Activated T-helper 1 cell treated with anti-CD3 and anti-CD28 coated beads, Interleukin-12 subunit alpha, Interleukin-12 subunit beta, Interleukin-2, Interleukin-4 antibody, amounts not matched to agents 30 ng/mL and 10 ng/mL and 1 ng/mL, durations not matched to agents 14 hours and 24 hours and 36 hours (primary cell): ENCODE data around the gene NUP205. TPM values are rescaled to one million over a fixed set of nuclear protein-coding genes. Genes with fewer than 3 reads are reported as not detected.

Experiments used
- DNase-seq: peaks from one replicate; pipeline ENCODE4 v3.0.0; 2021; ENCODE audit warnings: low spot score
- H3K27ac Mint-ChIP-seq: one replicate; pipeline ENCODE4 v1.8.0; 2021; ENCODE audit warnings: mild to moderate bottlenecking, mixed read lengths
- H3K27me3 Mint-ChIP-seq: one replicate; pipeline ENCODE4 v1.8.0; 2022; ENCODE audit warnings: mild to moderate bottlenecking, moderate library complexity, mixed read lengths; ENCODE audit not compliant: insufficient read depth
- H3K36me3 Mint-ChIP-seq: one replicate; pipeline ENCODE4 v1.8.0; 2021; ENCODE audit warnings: low read depth, mixed read lengths
- H3K4me1 Mint-ChIP-seq: one replicate; pipeline ENCODE4 v1.8.0; 2021; ENCODE audit warnings: low read depth, mixed read lengths
- H3K4me3 Mint-ChIP-seq: one replicate; pipeline ENCODE4 v1.8.0; 2021; ENCODE audit warnings: mild to moderate bottlenecking, moderate library complexity, mixed read lengths
- H3K9me3 Mint-ChIP-seq: one replicate; pipeline ENCODE4 v1.8.0; 2021; ENCODE audit warnings: mixed read lengths
- intact Hi-C: fragments of 100-400 bp; cut with micrococcal nuclease; formaldehyde crosslinking; loops from one replicate; pipeline ENCODE4 v1.15.1; 2024
- total RNA-seq: library from RNA; stranded (reverse); gene quantifications from 2 replicates; pipeline ENCODE4 v1.2.3, GENCODE V29; 2022

The NUP205 gene, protein sequence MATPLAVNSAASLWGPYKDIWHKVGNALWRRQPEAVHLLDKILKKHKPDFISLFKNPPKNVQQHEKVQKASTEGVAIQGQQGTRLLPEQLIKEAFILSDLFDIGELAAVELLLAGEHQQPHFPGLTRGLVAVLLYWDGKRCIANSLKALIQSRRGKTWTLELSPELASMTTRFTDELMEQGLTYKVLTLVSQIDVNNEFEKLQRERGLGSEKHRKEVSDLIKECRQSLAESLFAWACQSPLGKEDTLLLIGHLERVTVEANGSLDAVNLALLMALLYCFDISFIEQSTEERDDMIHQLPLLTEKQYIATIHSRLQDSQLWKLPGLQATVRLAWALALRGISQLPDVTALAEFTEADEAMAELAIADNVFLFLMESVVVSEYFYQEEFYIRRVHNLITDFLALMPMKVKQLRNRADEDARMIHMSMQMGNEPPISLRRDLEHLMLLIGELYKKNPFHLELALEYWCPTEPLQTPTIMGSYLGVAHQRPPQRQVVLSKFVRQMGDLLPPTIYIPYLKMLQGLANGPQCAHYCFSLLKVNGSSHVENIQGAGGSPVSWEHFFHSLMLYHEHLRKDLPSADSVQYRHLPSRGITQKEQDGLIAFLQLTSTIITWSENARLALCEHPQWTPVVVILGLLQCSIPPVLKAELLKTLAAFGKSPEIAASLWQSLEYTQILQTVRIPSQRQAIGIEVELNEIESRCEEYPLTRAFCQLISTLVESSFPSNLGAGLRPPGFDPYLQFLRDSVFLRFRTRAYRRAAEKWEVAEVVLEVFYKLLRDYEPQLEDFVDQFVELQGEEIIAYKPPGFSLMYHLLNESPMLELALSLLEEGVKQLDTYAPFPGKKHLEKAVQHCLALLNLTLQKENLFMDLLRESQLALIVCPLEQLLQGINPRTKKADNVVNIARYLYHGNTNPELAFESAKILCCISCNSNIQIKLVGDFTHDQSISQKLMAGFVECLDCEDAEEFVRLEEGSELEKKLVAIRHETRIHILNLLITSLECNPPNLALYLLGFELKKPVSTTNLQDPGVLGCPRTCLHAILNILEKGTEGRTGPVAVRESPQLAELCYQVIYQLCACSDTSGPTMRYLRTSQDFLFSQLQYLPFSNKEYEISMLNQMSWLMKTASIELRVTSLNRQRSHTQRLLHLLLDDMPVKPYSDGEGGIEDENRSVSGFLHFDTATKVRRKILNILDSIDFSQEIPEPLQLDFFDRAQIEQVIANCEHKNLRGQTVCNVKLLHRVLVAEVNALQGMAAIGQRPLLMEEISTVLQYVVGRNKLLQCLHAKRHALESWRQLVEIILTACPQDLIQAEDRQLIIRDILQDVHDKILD (N-terminal part only)
- 110 and 121 TPM in 2 replicates for total RNA-seq

DNA sequence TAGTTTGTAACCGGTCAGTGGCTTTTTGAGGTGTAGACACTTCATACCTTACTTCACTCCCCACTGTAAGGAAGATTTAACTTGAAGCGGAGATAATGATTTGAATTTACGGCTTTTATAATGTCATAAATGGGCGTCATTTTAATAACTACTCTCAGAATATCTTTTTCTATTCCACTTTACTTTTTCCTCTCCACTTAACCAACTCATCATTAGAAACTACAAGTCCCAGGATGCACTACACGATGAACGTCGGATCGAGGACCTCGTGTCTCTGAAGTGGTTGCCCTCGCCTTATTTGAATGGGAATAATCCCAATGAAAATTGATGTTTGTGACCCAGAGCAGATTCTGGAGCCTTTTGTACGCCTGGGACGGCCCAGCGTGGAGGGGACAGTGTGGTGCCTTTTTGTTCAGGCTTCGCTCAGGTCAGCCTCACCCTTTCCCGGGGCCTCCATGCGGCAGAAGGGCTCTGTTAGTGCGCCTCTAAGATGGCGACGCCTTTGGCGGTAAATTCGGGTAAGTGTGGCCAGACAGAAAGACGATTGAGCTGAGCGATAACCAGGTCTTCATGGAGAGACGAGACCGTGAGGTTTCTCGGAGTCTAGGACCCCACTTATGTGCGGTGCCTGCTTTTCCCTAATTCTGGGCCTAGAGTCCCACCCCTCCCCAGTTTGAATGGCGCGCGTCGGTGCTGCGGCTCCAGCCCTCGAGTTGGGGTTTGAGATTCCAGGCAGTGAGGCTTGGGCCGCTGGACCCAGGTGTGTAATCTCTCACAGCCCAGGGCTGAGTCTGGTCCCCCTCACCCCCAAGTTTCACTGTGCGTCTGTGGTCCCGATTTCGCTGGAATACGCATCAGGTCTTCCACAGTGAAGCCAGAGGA, at the start of gene NUP205:
Gene NUP205, plus strand, starts transcription at position 463 of the 882 bp plus-strand sequence. Its CDS starts 28 bp downstream, at position 491.
- Mint-ChIP-seq H3K4me3 (peak within 1 kb of the TSS; percentile 59), H3K27ac (no peak within 1 kb of the TSS)

DNA sequence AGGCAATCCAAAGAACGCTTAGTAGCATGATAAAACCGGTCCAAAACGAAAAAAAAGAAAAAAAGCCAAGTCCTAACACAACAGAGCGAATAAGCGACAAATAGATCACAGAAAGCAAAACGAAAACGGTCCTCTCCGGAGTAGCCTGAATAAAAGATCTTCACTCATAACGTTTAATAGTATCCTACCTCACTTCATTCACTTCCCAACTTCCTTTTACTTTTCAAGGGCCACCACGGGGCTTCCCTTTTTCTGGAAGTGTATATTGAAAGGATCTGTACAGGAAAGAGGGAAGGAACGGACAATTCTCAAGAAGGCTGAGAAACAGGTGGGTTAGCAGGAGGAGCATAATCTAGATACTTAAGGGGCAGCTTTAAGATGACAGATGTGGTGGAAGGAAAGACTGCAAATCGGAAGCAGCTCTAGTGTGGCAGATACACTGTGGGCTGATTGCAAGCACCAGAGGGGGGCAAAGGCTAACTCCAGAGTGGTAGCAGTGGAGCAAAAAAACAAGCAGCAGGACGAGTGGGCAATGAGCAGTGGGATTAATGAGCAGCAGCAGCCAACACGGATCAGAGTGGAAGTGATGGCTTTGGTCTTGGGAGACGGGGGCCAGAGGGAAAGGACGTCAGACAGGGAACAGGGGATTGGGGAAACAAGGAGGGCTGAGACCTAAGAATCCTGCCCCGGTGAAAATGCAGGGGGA, 48.7 kb upstream of the NUP205 start:
- intact Hi-C loops: loop anchor here (2.0 kb wide), 2 partner anchors 54 to 94 kb away; no protein-coding TSS in a partner anchor
- Mint-ChIP-seq H3K9me3 (no peaks in the 10 kb centered on the region), H3K36me3 (no peaks in the 10 kb centered on the region), H3K27me3 (no peaks in the 10 kb centered on the region), H3K4me3 (no peak overlapping the region), H3K27ac (no peak overlapping the region), H3K4me1 (no peaks in the 10 kb centered on the region)
- peak; percentile 10 for DNase-seq

More for the DNA sequence above, at the start of gene NUP205:
- DNase-seq: peak; percentile 70
- intact Hi-C loops: loop anchor here (1.0 to 5.0 kb wide), 11 partner anchors 47 to 1431 kb away; partner anchors contain the start of genes AGBL3, CNOT4, LRGUK and STMP1
- H3K27me3 Mint-ChIP-seq: no peaks in the 10 kb centered on the region
- H3K36me3 Mint-ChIP-seq: peaks cover 8% of the 10 kb centered on the region
- peaks cover 16% of the 10 kb centered on the region for H3K4me1 Mint-ChIP-seq
- no peaks in the 10 kb centered on the region for H3K9me3 Mint-ChIP-seq

DNA sequence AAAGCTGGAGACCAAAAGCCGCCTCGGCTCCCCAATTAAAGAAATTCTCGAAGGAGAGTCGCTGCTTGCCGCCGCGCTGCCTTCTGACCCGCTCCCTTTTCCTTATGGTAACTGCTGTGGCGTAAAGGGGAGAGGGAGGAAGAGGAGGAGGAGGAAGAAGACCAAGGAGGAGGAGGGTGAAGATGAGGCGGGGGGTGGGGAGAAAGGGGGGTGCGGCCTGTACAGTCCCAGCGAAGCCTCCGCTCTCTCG, 48.2 kb upstream of the NUP205 start:
- Mint-ChIP-seq H3K27me3 (no peaks in the 10 kb centered on the region), H3K4me1 (no peaks in the 10 kb centered on the region), H3K36me3 (no peaks in the 10 kb centered on the region), H3K27ac (no peak overlapping the region), H3K4me3 (no peak overlapping the region), H3K9me3 (no peaks in the 10 kb centered on the region)
- no peak for DNase-seq
- intact Hi-C loops: loop anchor here (2.0 kb wide), 2 partner anchors 55 to 95 kb away; no protein-coding TSS in a partner anchor

DNA sequence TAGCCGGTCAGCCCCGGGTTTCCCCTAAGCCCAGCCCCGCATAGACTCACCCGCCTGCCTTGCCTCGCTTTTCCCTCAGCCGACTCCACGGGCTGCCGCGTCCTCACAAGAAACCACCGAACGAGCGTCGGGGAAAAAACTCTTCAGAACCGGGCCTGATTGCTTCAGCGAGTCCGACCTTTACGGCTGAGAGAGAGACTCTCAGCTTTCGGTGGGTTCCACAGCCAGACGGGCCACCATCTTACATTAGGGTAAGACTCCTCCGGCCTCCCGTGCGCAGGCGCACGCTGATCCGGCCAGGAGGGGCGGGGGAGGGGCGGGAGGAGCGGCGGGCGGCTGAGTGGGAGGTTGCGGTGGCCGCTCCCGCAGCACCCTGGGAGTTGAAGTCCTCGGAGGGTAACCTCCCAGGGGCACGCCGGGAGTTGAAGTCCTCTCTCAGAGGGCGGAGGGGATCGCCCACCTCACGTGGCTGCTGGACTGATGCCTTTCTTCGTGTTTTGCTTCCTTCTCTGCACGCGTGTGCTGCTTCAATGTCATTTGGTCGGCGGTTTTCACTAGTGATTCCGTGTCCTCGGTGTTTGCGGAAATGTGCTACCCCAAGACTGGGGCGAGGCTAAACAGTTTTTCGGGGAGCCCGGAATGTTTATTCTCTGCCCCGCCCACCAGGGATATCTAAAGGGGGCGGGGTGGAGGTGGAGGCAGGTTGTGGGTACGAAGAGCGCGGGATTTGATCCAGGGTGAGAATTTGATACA, 47.7 kb upstream of the NUP205 start, which contains the start of gene CNOT4:
Gene CNOT4, minus strand, starts transcription at position 264 of the 753 bp plus-strand sequence. CDS start 71,771 bp downstream, outside the sequence.
- DNase-seq: peak; percentile 92
- Mint-ChIP-seq H3K27ac (no peak within 1 kb of the TSS), H3K27me3 (no peaks in the 10 kb centered on the region), H3K9me3 (no peaks in the 10 kb centered on the region), H3K4me3 (no peak within 1 kb of the TSS), H3K36me3 (no peaks in the 10 kb centered on the region), H3K4me1 (no peaks in the 10 kb centered on the region)
- intact Hi-C loops: loop anchor here (1.0 to 5.0 kb wide), 11 partner anchors 47 to 1051 kb away; partner anchors contain the start of genes AGBL3, AKR1B1, BPGM and CYREN

DNA sequence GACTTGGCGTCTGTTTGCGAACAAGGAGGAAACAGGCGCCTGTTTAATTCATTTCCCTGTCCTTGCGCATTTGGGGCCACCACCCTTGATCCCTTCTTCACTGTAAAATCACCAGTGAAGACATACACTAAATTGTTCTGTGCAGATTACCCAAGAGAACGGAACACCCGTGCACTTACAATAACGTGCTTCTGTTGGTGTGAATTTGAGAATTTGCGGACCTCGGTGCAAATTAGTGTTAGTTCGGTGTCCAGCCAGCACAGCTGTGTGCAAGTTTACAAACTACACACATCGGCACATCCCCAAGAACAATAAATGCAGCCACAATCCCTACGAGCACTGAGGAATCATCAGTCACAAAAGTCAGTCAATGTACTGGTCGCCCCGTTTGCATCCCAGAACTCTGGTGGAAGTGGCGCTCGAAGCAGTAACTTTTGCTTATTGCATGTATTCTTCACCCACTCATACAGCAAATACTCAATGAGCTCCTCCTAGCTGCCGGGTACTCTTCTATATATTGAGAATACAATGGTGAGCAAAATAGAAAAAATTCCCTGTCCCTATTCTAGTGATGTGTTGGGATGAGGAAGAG, 47.0 kb upstream of the NUP205 start:
- Mint-ChIP-seq H3K27ac (no peak overlapping the region), H3K36me3 (no peaks in the 10 kb centered on the region), H3K27me3 (no peaks in the 10 kb centered on the region), H3K4me3 (no peak overlapping the region), H3K9me3 (no peaks in the 10 kb centered on the region), H3K4me1 (no peaks in the 10 kb centered on the region)
- DNase-seq: no peak
- intact Hi-C loops: loop anchor here (1.0 to 5.0 kb wide), 9 partner anchors 47 to 1052 kb away; partner anchors contain the start of genes AGBL3, AKR1B1, BPGM and CYREN

DNA sequence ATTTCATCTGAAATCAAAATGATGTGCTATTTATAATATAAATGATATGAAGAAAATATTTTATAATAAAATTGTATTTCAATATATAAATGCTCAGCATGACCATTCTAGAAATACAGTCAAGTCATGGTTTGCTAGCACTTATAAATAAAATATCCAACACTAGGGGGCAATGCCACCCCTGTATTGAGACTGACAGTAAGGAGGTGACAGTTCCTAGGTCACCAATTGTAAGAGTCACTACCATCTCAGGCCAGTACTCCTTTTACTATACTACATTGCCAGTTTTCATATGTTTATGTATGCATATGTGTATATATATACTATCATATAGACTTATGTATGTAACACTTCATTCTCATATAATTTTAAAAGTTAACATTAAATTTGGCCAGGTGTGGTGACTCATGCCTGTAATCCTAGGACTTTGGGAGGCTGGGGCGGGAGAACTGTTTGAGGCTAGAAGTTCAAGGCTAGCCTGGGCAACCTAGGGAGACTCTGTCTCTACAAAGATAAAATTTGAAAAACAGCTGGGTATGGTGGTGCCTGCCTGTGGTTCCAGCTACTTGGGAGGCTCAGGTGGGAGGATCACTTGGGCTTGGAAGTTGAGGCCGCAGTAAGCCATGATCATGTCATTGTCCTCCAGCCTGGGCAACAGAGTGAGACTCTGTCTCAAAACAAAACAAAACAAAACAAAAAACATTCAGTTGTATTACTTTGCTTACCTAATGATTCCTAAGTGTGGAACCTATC, 45.4 kb upstream of the NUP205 start:
- intact Hi-C loops: loop anchor here (1.0 to 5.0 kb wide), 2 partner anchors 133 to 525 kb away; partner anchors contain the start of gene AGBL3
- Mint-ChIP-seq H3K9me3 (no peaks in the 10 kb centered on the region), H3K4me1 (no peaks in the 10 kb centered on the region), H3K4me3 (no peak overlapping the region), H3K36me3 (no peaks in the 10 kb centered on the region), H3K27me3 (no peaks in the 10 kb centered on the region), H3K27ac (no peak overlapping the region)
- DNase-seq: peak; percentile 16

DNA sequence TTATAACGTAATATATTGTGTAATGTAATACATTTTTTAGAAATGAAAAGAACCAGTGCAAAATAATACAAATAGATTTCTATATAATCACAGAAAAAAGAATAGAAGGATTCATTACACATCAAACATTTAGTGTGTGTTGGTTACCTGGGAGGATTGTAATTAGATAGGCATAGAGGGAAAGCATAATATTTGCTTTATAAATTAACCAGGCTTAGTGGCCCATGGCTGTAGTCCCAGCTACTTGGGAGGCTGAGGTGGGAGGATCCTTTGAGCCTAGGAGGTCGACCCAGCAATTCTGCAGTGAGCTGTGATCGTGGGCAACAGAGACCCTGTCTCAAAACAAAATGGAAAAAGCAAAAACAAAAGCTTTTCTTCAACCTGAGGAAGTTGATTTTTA, 42.9 kb upstream of the NUP205 start:
- intact Hi-C loops: loop anchor here (5.0 kb wide), 1 partner anchor 528 kb away; the partner anchor contains the start of gene AGBL3
- Mint-ChIP-seq H3K9me3 (no peaks in the 10 kb centered on the region), H3K27ac (no peak overlapping the region), H3K27me3 (no peaks in the 10 kb centered on the region), H3K36me3 (no peaks in the 10 kb centered on the region), H3K4me1 (no peaks in the 10 kb centered on the region), H3K4me3 (no peak overlapping the region)
- no peak for DNase-seq

DNA sequence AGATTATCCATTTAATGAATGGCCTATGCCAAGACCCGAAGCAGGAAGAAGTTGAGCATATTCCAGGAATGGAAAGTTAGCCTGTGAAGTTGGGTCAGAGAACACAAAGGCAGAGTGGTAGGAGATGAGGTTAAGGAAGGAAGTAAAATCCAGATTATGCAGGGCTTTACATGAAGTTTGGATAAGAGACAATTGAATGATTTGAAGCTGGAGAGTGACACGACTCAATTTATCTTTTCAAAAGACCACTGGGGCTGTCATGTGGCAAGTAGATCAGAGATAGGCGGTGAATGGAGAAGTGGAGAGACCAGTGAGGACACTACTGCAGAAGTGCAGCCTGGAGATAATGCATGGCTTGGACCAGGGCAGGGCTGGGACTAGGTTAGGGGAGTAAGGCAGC, 40.7 kb upstream of the NUP205 start:
- no peak overlapping the region for H3K27ac Mint-ChIP-seq
- DNase-seq: no peak
- no peaks in the 10 kb centered on the region for H3K27me3 Mint-ChIP-seq
- no peaks in the 10 kb centered on the region for H3K4me1 Mint-ChIP-seq
- intact Hi-C loops: no loop called here
- H3K9me3 Mint-ChIP-seq: no peaks in the 10 kb centered on the region
- no peak overlapping the region for H3K4me3 Mint-ChIP-seq
- H3K36me3 Mint-ChIP-seq: no peaks in the 10 kb centered on the region

DNA sequence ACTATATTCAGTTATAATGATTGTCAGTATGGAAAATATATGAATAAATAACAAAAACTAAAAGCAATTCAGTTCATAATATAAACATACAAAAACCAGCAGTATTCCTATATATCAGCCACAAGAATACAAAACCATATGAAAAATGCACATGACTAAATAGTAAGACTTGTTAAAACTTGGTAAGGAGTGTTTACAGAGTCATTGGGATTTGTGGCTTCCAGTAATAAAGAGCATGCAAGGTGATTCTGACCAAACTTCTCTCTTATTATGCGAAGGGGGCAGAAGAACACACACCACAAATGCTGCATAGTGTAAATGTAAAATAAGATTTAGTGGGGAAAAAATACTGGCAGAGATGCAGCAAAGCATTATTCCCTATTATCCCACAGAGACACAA, 39.0 kb upstream of the NUP205 start:
- H3K4me1 Mint-ChIP-seq: no peaks in the 10 kb centered on the region
- no peaks in the 10 kb centered on the region for H3K27me3 Mint-ChIP-seq
- H3K9me3 Mint-ChIP-seq: no peaks in the 10 kb centered on the region
- no peak overlapping the region for H3K27ac Mint-ChIP-seq
- H3K4me3 Mint-ChIP-seq: no peak overlapping the region
- no peak for DNase-seq
- H3K36me3 Mint-ChIP-seq: no peaks in the 10 kb centered on the region
- intact Hi-C loops: no loop called here

DNA sequence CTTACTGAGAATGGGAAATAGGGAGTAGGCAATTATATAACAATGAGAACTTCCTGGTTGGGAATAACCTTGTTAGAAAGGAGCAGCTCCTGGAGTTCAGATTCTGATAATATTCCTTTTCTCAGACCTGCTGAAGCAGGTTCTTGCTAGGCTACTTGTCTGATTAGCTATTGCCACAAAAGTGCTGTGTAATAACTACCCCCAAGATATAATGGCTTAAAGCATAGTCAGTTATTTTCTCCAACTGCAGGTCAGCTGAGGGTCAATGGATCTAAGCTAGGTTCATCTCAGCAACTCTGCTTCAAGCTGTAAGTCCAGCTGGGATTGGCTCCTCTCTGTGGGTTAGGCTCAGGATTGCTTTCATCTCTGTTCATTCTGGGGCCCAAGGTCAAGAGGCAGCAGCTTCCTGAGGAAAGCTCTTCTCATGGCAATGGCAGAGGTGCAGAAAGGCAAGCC, 38.5 kb upstream of the NUP205 start:
- Mint-ChIP-seq H3K9me3 (no peaks in the 10 kb centered on the region), H3K4me3 (no peak overlapping the region), H3K27me3 (no peaks in the 10 kb centered on the region), H3K27ac (no peak overlapping the region), H3K36me3 (no peaks in the 10 kb centered on the region), H3K4me1 (no peaks in the 10 kb centered on the region)
- no peak for DNase-seq
- intact Hi-C loops: no loop called here
